Medulla oblongata (tissue), 1 donor: ENCODE data around the gene SUCNR1.
"Not testable (repeated sequence)": the region's sequence is repeated elsewhere in the genome, so short reads cannot be mapped to it uniquely, and the experiment has no call there.

Experiments used
- DNase-seq: peaks from one replicate; pipeline ENCODE4 v3.0.0-alpha.2; 2015; ENCODE audit errors: extremely low spot score

The SUCNR1 gene

DNA sequence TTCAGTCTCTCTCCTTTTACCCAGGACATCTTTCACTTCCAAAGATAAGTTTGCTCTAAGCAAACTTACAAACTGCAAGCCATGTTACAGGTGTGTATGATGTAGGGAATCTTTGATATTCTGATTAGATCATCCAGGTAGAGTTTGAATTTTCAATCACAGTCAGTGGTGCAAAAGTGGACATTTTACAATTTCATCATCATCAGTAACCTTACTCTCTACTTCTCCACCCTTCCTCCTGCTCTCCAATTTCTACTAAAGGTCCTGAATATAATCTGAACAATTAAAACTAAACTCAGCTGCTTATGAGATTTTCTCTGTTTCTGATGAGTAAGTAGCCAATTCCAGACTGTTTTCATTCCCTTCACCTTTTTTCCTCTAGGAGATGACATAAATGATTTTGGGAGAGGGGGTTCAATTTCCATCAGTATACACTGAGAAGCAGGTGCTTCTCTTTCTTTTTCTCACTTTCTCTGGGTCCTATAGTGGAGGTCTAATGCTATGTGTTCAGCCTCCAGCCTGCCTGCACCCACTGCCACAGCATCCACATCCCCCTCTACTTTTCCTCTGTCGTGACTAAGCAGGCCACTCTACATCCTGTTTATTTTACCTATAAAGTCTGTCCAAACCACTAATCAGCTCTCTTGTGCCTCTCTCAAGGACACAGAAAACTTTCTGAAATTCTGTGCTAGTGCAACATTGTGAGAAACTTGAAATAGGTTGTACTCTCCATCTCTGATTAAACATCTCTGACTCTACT is 27.6 kb downstream of the SUCNR1 start:
- no peak for DNase-seq

DNA sequence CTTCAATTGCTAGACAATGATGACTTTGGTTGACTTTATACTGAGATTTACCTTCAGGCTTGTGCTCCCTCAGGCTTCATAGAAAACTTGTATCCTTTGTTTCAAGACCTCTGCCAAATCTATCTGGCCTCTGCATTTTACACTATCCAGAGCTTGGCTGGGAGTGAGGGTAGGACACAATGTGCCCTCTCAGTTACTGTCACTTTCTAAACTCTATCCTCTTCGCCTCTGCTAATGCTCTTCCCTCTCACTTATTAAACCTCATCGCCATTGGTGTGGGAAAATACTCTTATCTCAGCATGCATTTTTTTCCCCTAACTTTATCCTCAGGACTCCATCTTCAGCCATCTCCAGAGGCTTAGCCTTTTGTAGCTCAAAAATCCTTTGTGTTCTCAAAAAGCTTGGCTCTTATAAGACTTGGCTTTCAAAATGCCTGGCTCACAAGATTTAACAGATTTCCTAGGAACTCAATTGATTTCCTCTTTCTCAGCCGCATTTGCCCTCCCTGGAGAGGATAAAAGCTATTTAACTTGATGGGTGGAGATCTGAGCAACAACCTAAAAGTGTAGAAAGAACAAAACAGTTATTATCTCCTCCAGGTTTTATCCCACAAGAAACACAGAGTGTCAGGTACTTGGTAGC is 28.3 kb downstream of the SUCNR1 start:
- DNase-seq: peak; percentile 11

DNA sequence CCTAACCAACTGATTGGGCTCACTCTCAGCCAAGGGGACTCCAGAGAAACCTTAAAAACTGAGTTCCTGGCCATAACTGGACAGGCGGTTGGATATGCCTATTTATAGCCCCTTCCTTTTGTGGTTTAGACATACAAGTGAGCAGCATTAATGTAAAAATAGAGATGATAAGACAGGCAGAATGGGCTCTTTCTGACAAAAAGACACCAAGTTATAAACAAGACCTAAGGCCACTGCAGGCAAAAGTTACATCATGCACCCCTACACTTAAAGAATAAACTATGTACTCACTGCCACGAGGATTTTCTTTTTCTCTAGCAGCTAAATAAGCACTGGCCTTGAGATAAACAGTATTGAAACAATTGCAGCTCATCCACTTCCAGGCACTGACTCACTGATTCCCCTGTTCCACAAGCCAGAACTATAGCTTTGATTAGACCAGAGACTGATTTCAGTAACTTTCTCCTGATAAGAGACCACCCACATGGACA is 30.1 kb downstream of the SUCNR1 start:
- no peak for DNase-seq

DNA sequence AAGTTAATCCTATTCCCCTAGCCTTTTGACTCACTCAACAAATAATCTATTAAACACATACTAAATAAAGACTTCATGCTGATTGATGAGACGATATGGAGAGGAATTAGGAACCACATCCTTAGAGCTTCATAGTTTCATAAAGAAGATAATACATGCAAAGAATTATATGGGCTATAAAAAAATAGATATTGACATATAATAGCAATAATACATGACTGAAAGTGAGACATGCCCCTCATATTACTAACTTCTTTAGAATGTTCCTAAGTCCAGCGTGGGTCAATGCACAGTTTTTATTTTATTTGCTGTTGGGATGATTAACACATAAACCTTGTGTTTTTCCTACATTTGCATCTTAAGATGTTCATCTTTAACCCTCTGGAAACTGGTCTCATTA is 32.2 kb downstream of the SUCNR1 start:
- DNase-seq: no peak

DNA sequence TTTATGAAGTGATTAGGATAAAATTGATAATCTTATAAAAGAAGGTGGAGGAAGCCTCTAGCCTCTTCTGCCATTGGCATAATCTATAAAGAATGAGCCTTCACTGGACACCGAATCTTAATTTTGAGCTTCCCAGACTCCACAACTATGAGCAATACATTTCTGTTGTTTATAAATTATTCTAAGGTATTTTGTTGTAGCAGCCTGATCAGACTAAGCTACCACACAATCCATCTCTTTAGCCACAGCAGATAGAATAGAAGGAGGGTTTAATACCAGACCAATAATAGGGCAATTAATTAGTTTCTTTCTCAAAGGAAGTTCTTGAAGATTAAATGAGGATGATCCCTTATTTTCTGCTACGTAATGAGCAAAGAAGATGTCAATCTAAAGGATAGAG is 33.3 kb downstream of the SUCNR1 start:
- DNase-seq: no peak

DNA sequence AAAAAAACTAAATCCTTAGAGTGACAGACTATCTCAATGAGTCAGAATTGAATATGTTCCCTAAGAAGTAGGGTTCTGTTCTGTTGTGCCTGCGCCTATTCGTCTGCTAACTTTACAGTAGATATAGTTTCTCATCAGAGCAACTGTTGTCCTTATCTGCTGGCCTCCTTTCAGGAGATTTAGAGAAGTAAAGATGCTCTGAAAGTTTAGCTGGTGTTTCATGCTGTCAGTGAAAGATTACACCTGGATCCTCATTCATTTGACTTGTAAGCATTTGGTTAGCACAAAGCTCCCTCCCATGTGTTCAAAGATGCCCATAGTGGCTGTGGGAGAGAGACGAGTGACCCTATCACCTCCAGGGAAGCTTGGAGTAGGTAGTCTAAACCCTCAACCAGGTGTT is 35.0 kb downstream of the SUCNR1 start:
- no peak for DNase-seq

DNA sequence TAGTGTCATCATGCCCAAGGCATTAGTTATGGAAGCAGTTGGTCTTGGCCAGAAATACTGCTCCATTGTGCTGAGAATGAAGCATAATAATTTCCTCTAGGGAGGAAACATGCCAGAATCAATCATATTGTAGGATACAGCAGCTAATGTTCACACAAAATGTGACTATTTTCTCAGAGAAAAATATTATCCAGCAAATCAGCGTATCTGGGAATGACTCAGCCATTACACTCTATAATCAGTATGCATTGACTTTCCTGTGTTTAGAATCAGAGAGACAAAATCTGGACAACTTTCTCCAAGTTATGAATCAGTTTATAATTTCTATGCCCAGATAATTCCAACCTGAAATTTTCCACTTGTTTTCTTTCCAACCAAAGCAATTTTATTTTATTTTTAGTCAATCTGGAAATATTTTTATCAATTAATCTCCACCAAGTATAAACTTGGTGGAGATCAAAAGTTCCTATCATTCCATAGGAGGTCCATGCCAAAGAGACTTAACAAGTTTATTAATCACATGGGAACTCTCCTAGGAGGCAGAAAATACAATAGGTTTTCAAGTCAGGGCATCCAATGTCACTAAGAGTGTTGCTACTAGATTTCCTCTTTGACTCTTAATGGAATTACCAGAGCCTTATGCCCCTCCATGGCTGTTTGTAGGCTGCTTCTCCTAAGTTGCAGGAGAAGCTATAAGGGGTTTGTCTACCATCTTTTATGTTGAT is 36.4 kb downstream of the SUCNR1 start:
- DNase-seq: no peak

DNA sequence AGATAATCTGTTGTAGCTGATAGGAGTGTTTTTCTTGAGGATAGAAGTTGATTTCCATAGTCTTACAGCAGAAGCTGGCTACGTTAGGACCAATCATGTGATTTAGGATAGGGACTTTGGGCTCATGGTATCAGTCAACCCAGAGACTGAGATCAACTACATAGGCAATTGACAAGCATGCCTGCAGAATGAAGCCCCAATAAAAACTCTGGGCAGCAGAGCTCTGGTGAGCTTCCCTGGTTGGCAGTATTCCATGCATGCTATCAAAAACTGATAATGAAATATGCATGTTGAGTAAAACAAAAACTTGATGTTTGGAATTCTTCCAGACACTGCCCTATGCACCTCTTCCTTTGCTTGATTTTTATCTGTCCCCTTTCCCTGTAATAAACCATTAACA is 38.0 kb downstream of the SUCNR1 start:
- DNase-seq: no peak

DNA sequence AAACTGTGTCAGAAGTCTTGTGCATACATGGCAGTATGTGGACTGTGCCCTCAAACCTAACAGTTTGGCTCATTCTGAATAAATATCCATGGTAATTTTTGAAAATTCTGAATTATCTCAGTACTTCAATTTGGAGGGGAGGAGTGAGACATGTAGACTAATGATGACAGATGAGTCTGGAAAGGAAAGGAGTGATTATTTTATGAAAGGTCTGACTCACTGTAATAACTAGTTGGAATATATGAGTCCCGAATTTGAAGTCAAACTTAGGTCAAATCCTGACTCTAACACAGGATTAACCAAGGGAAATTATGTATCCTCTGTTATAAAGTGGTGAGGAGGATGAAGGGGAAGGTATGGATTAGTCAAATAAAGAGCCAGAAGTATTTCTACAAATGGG is 38.6 kb downstream of the SUCNR1 start:
- no peak for DNase-seq

DNA sequence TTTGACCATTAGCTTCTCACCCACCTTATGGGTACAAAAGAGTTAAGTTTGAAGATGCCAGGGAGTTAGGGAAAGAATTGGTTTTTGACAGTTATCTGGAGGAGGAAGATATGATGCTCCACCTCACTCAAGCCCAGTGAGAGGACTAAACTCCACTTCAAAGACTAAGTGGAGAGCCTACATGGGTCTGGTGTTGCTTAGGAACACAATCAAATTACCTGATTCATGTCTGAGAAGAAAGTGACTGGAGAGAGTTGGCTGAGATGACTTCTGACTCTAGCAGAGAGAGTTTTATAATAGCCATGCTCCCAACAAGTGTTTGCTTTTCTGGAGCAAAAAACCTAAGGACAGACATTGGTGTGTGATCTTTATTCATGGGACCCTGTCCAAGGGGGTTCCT is 43.3 kb downstream of the SUCNR1 start:
- DNase-seq: no peak

DNA sequence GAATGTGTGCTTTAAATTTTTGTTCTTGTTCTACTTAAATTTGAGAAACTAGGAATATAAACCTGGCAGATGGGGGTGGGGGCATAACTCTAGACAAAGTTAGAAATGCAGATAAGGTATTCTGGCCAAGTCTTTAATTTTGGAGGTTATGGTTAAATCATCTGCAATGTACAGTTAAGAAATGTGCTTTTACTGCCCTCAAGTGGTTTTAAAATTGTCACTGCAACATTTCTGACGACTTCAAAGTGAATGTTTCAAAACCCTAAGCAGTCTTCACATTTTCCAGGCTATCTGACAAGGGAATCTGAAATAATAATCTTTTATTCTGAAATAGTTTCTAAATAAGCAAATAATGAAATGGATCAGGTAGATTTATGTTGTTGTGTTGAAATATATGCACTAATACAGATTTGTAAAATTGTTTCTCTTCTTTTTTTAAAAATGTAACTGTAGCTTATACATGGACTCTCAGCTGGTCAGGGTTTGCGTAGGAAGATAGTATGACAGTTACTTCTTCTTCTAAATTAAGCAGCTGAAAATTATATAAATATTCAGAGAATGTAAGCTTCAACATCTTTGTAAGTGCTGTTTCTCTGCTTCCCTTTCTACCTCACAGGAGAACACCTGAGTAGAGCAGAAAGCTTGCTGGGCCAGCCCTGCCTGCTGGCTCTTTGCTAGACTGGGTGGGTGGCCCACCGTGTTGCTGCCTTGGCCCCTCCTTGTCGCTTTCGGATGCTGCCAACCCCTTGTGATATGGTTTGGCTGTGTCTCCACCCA is 45.0 kb downstream of the SUCNR1 start:
- DNase-seq: peak; percentile 59

DNA sequence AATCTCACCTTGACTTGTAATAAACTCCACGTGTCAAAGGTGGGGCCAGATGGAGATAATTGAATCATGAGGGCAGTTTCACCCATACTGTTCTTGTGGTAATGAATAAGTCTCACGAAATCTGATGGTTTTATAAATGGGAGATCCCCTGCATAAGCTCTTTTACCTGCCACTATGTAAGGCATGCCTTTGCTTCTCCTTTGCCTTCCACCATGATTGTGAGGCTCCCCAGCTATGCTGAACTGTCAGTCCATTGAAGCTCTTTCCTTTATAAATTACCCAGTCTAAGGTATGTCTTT is 45.5 kb downstream of the SUCNR1 start:
- DNase-seq: no peak

DNA sequence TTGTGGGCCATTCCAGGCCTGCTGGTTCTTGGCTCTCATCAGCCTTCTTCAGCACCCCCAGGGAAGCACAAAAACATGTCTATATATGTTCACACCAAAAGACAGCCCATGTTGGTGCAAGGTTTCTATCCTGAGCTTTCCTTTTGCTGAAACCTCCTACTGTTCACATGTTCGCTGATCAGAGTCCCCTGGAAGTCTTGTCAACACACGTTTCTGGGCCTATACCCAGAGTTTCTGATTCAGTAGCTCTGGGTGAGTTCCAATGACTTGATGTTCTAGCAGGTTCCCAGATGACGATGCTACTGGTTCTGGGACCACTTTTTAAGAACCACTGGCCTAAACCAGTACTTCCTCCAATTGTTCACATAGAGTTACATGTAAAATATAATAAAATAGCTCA is 46.0 kb downstream of the SUCNR1 start:
- no peak for DNase-seq

DNA sequence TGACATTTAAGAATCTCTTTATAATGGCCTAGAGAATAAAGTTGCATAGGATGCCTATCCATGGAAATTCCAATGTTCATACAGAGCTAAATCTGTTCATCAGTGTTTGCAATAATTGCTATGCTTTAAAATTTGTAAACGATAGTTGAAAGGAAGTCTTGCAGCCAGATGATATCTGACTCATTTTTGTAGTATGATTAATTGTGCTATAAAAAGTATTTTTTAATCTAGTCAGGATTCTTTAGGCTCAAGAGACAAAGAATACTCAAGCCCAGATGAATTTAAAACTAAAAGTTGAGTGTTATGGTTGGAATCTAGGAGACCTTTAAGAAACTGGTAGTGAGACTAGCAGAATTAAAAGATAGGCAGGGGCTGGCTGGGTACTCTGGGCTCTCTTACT is 50.5 kb downstream of the SUCNR1 start:
- DNase-seq: no peak

DNA sequence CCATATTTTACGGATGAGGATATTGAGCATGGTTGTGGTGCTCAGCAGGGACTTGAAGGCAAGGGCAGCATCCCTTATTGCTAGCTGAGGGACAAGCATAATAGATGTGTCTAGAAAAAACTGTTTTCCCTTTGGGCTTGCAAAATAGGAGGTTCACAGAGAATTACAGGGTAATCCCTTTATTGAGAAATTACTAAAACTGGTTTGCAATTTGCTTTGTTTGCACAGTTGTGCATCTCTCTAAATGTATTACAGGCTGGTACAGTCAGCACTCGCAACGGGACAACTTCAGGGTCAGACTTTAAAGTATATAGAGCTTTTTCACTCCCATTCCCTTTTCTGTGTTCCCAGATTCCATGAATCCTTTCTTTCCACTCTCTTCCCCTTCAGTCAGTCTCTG is 51.3 kb downstream of the SUCNR1 start:
- no peak for DNase-seq

DNA sequence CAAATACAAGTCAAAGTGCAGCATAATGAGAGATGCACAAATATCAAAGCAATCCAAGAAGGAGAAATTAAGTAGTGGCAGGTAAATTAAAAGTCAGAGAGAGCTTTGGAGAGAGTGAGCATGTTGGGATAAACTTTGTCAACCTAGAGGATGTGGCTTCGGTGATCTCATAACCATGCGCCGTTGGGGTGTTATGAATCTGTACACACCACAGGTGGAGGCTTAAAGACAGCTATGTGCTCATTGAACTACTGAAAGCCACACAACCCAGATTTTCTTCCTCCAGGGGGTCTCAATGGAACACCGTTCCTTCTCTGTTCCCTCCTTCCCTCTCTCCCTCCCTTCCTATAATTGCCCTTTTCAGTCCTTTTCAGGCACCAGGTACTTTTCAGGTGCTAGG is 52.0 kb downstream of the SUCNR1 start:
- DNase-seq: no peak

DNA sequence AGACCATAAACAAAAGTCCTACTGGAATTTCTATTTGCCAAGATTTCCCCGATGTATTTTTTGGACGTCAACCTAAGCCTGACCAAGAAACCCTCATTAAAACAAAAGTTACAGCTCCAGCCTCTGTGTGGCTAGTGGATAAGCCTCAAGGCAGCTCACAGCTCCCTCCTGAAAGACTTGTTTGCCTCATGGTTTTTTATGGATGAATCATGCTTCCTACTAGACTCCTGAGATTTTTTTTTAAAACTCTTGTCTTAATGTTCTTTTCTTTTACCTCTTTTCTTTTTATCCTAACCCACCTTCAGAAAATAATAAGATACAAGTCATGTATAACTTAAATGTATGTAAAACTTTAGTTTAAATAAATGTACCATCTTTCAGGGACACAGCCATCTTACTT is 52.4 kb downstream of the SUCNR1 start:
- no peak for DNase-seq

DNA sequence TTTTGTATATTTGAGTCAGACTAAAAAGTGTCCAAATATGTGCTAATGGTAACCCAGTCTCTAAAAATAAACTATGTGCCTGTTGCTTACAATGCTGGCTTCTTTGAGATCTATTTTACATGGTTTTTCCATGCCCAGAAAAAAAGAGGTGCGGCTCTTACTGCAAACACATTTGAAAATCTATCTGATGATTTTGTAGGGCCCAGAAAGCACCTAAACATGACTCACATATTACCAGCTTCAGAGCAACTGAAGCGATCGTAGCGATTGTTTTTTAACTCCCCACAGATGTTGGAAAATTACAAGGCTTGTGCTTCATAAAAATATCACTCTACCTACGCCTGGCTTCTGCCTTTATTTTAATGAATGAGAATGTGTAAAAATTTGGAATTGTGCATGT is 53.5 kb downstream of the SUCNR1 start:
- no peak for DNase-seq

DNA sequence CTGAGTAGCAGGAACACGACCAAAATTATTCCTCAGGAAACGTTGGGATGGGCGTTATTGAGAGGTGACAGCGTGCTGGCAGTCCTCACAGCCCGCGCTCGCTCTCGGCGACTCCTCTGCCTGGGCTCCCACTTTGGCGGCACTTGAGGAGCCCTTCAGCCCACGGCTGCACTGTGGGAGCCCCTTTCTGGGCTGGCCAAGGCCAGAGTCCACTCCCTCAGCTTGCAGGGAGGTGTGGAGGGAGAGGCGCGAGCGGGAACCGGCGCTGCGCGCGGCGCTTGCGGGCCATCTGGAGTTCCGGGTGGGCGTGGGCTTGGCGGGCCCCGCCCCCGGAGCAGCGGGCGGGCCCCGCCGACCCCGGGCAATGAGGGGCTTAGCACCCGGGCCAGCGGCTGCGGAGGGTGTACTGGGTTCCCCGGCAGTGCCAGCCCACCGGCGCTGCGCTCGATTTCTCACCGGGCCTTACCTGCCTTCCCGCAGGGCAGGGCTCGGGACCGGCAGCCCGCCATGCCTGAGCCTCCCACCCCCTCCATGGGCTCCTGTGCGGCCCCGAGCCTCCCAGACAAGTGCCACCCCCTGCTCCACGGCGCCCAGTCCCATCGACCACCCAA is 54.6 kb downstream of the SUCNR1 start:
- not testable (repeated sequence) for DNase-seq

DNA sequence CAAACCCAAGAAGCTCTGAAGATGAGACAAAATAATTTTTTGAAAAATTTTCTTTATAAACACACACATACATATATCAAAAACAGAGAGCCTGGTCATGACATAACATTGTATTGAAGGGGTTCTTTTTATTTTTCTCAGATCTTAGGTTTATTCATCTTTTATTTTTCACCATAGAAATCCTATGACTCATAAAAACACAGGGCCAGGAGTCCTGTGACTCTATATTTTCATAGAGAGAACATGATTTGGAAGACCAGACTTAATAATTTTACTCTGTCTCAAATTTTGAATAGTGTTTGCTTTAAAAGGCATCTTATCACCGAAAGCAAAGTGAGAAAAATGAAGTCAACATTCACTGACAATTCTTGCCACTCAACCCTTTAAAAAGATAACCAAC is 57.7 kb downstream of the SUCNR1 start:
- no peak for DNase-seq

DNA sequence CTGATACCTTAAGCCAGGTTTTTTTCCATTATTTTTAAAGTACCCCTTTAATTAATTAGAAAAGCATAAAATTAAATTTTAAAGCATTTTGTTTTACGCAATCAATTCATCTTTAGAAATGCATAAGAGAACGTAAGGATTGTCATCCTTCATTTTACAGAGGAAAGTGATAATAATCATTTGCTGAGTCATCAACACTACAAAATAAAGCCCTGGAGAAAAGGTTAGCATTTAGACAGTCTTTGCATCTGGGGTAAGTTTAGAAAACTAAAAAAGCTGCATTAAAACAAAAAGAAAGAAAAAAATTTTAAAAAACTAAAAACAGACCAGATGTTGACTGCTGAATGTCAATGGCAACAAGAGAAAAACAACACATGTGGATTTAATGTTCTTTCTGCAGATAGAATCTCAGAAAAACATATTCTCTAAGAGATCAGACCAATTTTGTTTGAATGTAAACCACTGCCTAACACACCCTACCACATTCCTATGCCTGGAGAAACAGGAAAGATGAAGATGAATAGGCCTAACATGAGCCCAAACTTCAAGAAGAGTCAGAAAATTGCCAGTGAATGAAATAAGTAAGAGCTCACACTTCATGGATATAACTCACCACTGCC is 59.9 kb downstream of the SUCNR1 start:
- no peak for DNase-seq
